ENCODE results near the gene ITGA3. TPM values are rescaled to one million over a fixed set of nuclear protein-coding genes. Genes with fewer than 3 reads are reported as not detected.
"Not testable (repeated sequence)": the region's sequence is repeated elsewhere in the genome, so short reads cannot be mapped to it uniquely, and the experiment has no call there.

The ITGA3 gene
- total RNA-seq, 1 donor from 2014 or later, result 134 TPM

DNA sequence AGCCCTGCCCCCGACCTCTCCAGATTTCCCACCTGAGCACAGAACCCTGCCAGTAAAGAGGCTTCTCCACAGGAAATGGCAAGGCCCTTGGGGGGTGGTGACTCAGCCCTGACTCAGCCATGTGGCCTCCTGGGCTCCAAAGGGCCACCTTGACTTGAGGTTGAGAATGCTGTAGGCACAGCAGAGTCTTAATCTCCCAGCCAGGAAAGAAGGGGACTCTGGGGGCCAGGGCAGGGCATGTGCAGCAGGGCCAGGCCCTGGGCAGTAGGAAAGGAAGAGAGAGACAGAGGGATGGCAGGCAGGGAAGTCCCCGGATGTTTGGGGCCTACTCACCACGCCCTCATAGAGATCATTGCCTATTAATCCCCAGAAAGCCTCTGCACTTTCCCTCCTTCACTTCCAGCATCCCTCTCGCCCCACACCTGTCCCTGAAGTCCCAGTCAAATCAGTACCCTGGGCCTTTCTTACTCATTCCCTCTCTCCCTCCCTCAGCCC lies 4.8 kb upstream of the ITGA3 start:
- no peak for DNase-seq (ENCODE audit: low spot score)

DNA sequence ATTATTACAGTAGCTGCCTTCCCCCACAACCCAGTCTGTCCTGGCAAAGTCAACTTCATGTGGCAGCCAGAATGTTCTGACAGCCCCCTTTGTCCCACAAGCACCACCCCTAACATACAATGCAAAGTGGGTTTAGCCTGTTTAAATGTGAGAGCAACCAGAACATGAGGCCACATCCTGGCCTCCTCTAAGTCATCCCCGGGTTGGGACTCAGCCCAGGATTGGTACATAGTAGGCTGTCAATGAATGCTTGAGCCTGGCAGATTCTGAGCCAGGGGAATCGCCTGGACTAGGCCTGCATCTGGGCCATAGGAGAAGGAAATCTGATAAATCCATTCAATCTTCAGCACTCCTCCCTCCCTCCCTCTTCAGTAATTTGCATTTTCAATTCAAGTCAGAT lies 4.3 kb upstream of the ITGA3 start:
- no peak for DNase-seq (ENCODE audit: low spot score)

DNA sequence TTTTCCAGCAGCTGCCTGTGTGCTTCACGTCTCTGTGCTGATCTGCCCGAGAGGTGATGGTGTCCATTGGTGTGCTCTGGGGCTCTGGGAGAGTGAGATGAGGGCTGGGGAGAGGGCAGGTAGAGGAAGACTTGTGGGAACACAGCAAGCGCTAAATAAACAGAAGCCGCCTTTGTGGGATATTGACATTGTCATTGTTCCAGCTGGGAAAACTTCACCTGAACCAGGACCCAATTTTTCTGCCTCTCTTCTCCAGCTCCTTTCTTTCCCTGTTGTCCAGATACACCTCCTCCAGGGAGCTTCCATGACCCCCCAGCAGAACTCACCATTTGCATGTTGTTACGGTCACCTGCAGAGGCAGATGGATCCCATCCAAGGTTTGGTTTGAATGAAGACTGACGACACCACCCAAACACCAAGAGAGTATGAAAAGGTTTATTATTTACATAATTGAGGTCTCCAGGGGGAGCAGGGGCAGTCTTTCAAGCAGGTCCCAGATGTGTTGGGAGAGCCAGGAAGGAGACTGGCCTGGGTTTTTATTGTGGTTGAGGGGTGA lies 3.6 kb upstream of the ITGA3 start:
- DNase-seq (ENCODE audit: low spot score), result no peak

DNA sequence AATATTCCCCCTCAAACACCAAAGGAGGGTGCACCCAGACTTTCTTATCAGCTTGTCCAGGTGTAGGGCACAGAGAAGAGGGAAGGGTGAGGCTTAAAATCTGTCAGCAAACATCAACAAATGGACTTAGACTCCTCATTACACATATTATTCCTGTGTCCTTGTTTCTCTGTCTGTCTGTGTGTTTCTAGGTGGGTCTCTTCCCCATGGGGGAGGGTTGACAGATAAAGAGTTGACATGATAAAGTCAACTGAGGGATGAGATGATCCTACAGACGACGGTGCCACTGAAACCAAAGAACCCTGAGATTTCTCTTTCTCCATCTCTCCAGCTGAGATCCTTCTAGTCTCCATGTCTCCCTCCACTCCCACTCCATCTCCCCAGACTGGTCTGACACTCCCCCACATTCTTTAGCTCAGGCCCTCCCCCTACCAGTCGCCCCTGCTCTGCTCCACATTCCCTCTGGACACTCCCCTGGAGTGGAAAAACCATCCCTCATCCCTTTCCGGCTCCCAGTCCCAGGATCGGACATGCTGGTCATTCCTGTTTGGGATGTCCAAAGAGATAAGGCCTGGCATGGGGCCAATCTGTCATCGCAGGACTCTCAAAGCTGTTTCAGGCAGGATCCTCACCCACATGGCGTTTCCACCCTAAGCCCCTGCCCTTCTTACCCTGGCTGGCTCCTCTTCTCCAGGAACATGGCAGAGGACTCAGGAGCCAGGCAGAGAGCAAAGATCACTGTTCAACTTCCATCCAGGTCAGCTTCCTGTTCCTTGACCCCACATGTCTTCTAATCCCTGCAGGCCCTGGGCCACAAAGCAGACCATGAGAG lies 2.9 kb upstream of the ITGA3 start:
- DNase-seq (ENCODE audit: low spot score), result peak; percentile 59

DNA sequence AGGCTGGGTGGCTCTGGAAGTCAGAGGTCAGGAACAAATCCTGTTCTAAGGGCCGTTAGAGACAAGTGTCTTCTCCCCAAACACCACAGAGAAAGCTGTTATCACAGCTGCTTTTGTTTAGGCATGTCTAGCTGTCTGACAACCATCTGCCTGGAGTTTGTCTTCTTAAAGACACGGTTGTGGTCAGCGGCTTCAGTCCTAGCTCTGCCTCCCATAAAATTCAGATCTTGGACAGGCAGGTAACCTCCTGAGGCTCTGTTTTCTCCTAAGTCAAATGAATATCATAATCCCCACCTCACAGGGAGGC lies 2.3 kb upstream of the ITGA3 start:
- no peak for DNase-seq (ENCODE audit: low spot score)

DNA sequence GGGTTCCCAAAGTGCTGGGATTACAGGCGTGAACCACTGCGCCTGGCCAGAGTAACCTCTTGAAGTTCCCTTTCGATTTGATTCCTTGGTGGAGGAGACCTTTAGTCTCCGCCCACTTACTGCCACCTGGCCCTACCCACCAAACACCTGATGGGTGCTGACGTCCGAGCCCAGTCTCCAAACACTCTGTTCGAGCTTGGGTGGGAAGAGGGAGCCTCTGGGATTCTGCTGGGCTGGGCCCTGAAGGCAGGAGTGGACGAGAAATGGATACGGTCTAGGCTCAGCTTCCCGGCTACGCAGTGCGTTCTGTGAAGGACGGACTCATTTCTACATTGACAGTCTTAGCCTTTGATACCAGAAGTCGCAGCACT lies 870 bp upstream of the ITGA3 start:
- peak; percentile 75 for DNase-seq (ENCODE audit: low spot score)

DNA sequence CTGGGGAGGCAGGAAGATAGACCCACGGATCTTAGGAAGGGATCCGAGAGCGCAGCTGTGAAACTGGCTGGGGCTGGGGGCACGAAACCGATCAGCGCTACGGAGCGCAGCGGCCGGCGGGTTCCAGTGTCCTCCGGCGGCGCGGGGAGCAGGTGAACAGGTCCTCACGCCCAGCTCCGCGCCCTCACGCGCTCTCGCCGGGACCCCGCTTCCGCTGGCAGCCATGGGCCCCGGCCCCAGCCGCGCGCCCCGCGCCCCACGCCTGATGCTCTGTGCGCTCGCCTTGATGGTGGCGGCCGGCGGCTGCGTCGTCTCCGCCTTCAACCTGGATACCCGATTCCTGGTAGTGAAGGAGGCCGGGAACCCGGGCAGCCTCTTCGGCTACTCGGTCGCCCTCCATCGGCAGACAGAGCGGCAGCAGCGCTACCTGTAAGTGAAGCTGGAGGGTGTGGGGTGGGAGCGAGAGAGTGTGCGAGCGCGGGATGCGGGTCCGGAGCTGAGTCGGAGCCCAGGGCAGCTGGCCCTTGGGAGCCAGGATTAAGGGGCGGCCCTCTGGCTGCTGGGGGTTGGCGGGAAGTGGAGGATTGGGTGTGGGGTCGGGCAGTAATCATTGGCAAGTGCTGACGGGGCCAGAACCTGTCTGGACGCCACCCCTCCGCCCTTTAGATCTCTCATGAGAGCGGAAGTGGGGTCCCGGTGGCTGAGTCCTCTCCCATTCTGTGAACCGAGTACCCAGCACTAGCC lies 479 bp downstream of the ITGA3 start:
- DNase-seq (ENCODE audit: low spot score), result peak; percentile 68

DNA sequence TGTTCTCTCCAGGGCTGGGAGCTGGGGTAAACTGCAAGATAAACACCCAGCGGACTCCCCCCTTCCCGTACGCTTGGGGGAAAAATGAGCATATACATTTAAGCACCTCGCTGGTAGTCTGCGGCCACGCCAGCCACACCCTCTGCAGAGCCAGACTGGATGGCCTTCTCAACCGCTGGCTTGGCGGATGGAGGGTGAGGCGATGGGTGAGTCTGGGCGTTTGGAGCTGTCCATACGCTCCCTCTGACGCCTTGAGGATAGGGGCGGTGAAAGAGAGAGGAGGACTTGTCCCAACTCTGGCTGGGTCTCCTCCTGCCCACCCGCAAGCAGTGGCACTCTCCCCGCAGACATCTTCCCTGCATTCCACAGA lies 1.0 kb downstream of the ITGA3 start:
- no peak for DNase-seq (ENCODE audit: low spot score)

DNA sequence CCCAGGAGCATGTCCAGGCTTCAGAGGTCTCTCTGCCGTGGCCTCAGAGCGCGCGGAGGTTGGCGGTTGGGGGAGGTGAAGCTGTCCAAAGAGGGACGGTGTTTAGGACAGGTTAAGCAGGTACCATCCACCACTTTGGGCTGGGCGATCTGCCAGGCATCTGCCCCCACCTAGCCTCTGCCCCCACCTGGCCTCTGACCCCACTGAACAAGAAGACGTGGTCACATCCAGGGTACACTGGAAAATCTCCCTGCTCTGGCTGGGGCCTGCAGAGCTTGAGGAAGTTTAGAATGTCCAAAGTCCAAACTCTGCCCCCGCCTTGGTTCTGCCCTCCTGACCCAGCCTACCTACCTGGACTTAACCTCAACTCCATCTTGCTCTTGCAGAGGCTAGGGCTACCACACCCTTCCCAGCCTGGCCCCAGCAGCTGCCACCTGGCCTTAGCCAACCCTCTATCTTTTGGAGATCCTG lies 1.6 kb downstream of the ITGA3 start:
- DNase-seq (ENCODE audit: low spot score), result peak; percentile 48

DNA sequence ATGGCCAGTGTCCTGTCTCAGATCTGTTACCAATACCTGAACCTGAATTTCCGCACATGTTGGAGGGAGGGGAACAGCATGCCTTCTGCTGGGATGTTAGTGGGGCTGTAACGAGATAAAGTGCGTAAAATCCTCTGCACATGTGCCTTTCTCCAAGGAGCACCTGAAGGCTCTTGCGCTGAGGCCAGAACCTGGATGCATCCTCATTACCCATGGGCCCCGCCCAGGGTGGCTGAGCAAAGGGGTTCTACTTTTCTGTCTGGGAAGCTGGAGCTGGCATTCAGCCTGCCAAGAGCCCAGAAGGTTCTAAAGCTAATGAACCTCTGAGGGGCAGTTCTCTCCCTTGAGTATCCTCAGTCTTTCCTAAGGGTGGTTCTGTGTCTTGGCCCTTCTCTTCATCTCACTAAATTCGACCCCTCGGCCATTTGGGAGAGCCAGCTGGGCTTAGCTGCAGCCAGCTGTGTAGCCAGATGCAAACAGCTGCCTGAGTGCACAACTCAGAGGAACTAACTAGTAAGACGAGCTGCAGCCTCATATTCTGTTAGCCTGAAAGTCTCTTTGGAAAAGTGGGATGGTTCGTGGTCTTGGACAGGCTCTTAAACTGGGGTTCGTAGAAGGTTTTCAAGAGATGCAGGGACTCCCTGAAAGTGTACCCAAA lies 2.5 kb downstream of the ITGA3 start:
- DNase-seq (ENCODE audit: low spot score), result no peak

DNA sequence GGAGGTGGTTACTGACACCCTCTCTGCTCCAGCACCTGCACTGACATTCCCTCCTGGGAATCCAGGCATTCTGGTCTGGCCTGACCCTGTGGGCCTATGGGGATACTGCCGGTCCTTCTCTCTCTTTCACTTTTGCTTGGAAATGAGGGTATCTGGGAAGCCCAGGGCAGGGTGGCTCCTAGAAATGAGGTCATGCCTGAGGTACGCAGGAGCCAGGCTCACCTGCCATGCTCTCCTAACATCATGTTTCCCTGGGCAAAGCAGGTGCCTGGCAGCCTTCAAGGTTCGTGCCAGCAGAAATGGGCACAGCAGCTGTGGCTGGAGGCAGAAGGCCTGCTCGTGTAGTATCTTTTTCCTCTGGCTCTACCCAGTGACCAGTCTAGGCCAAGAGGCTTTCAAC lies 3.3 kb downstream of the ITGA3 start:
- DNase-seq (ENCODE audit: low spot score), result no peak

DNA sequence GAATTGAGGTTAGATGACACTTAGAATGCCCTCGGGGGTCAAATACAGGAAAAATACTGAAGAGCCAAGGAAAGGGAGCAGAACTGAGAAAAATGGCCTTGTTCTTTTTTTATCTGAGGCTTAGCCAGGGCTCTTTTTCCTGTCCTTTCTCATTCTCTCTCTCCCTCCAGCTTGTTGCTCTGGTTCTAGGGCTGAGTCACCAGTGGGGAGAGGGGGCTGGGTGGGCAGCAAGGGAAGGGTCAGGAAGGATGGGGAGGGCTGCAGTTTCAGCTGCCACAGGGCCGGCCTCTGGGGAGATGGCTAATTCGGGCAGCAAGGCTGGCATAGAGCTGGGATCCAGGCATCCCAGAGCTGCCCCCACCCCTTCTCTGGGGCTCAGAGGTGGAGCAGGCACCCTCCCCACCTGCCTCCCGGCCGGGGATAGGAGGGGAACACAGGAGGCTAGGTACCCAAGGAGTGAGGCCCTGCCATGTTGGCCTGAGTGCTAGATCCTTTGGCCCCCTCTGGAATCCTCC lies 3.9 kb downstream of the ITGA3 start:
- no peak for DNase-seq (ENCODE audit: low spot score)

DNA sequence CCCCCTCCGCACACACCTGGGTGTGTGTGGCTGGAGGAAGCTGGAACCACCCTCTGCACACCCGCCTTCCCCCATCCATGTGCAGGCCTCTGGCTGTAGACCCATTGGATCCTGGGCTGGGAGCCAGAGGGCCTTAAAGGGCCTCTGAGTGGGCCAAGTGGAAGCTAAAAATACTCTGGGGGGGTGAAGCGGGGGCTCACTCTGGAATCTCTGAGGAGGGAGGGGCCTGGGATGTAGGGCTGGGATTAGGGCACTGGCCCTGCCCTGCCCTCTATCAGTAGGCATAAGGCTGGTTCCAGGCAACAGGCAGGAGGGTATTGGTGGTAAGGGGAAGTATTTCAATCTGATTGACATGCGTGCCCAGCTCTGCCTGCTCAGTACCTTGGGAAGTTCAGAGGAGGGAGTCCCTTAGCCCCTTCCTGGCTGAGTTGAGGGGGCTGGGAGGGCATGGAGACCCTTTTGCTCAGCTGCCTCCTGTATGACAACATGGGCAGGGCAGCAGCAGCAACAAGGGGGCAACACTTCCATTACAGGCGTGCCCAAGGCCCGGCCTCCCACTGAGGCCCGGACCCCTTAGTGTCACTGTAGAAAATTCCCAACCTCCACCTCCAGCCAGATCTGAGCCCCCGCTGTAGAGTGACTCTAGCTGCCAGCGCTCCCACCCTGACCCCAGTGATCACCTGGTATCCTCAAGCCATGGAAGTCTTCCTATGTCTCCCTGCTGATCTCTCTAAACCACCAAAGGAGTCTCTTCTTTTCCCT lies 5.2 kb downstream of the ITGA3 start:
- DNase-seq (ENCODE audit: low spot score), result peak; percentile 73

DNA sequence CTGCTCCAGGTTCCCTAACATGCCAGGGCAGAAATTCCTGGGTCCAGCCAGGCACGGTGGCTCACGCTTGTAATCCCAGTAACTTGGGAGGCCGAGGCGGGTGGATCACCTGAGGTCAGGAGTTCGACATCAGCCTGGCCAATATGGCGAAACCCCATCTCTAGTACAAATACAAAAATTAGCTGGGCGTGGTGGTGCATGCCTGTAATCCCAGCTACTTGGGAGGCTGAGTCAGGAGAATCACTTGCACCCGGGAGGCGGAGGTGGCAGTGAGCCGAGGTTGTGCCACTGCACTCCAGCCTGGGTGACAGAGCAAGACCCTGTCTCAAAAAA lies 5.8 kb downstream of the ITGA3 start:
- DNase-seq (ENCODE audit: low spot score), result not testable (repeated sequence)

DNA sequence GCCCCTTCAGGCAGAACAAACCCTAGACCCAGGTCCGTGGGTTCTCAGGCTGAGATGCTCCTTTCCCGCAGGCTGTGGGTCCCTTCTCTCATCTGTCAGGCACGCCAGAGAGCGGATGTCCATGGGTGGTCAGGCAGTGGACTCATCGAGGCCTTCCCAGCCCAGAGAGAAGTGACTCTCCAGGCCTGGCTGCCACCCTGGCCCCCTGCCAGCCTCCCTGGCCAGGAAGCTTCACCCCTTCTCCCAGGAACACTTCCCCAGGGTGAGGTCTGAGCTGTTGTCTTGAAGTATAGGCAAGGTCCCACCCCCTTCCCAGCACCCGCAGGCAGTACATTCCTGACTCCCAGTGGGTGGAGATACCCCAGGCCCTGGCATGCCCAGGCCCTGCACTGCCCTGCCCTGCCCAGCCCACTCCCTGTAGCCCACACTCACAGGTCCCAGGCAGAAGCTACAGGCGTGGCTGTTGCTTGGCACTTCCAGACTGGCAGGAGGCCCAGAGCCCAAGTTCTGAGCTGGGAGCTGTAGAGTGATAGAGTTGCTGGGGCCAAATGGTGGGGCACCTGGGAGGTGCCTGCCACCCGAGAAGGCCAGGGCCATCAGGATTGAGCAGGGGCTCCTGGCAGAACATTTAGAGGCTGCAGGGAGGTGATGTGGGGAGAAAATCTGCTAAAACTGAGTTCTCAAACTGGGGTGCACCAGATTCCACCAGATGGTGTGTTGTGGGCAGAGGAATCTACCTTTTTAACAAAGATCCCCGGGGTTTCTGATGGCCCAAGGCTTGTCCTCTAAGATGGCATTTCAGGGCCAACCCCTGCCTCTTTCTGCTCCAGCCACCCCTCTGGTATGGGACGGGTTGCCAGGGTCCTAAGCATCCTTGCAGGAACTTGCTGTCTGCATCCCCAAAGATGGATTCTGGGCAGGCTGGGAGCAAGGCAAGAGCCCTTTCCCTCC lies 6.7 kb downstream of the ITGA3 start:
- DNase-seq (ENCODE audit: low spot score), result peak; percentile 86

DNA sequence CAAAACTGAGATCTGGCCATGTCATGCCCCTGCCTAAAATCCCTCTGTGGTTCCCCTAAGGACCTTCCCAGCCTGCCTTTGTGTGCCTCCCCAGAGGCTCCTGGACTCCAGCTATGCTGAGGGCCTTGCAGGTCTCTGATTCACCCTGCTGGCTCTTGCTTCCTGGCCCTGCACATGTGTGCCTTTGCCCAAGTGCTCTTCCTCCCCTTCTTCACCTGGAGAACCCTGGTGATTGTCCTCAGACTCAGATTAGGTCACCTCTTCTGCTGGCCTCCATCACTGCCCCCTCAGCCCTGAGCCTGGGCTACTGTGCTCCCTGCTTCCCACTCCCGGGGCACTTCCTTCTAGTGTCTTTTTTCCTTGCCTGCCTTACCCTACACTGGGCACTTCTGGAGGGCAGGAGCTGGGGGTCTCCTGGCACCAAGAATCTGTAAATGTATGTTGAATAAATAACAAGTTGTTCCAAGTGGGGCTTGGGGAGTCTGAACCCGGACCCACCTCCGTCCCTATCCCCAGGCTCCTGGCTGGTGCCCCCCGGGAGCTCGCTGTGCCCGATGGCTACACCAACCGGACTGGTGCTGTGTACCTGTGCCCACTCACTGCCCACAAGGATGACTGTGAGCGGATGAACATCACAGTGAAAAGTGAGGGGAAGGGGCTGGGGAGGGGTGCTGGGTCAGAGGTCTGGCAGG lies 7.8 kb downstream of the ITGA3 start:
- DNase-seq (ENCODE audit: low spot score), result no peak

DNA sequence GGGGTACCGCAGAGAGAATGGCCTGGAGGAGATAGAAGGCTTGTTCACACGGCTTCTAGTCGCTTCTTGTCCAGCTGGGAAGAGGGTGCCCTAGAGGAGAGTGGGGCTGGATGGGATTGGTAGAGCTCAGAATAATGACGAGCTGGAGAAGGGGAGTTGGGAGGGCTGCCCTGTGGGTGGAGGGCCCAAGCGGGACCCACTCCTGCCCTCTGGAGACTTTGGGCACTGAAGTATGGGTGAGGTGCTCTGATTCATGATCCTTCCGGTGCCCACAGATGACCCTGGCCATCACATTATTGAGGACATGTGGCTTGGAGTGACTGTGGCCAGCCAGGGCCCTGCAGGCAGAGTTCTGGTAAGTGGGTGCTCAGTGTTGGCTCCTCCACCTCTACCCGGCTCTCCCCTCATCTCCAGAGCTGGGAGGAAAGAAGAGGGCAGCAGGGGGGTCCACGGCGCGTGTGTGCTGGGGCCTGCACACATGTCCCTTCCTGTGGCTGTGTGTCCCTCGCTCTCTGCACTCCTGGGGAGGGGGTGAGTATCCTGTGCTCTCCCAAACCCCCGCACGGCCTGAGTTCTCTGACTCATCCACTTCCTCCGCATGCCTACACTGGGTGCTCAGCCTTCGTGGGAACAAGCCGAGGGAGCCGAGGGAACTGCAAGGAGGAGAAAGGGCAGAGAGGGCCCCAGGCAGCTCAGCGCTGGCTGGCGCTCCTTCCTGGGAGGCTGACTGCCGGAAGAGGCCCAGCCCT lies 8.5 kb downstream of the ITGA3 start:
- DNase-seq (ENCODE audit: low spot score), result no peak

DNA sequence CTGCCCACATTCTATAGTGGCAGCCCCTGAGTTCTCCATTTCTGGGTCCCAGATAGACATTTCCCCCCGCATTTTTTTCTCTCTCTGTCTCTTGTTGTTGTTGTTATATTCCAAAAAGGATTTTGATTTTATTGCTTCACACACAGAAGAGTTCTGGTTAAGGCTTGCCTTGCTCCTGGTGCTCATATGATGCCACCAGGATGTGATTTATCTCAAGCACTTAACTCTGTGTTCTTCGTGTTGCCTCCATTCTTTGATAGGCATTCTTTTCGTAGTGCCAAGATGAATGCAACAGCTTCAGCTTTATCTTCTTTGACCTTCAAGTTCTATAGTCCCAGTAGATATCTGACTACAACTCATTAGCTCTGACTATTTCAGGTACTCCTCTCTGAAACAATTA lies 9.1 kb downstream of the ITGA3 start:
- DNase-seq (ENCODE audit: low spot score), result no peak

DNA sequence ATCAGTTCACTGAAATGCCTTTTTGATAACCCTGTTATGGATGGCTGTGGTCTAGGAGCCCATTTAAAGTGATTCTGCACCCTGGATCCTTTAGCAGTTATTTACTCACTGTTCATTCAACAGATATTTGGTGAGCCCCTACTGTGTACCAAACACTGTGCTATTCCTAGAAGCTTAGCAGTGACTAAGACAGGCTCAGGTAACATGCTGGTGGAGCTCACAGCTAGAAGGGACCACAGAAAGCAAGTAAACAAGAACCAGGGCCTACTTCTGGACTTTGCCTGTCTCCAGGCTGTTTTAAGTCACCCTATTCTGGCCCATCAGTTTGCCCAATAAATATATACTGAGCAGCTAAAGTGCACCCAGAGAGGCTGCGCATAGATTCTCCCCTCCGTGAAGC lies 11.1 kb downstream of the ITGA3 start:
- DNase-seq (ENCODE audit: low spot score), result no peak
